ENCODE measurements around the gene MIB2.
"Not testable (repeated sequence)": the region's sequence is repeated elsewhere in the genome, so short reads cannot be mapped to it uniquely, and the experiment has no call there.

Gene MIB2

DNA sequence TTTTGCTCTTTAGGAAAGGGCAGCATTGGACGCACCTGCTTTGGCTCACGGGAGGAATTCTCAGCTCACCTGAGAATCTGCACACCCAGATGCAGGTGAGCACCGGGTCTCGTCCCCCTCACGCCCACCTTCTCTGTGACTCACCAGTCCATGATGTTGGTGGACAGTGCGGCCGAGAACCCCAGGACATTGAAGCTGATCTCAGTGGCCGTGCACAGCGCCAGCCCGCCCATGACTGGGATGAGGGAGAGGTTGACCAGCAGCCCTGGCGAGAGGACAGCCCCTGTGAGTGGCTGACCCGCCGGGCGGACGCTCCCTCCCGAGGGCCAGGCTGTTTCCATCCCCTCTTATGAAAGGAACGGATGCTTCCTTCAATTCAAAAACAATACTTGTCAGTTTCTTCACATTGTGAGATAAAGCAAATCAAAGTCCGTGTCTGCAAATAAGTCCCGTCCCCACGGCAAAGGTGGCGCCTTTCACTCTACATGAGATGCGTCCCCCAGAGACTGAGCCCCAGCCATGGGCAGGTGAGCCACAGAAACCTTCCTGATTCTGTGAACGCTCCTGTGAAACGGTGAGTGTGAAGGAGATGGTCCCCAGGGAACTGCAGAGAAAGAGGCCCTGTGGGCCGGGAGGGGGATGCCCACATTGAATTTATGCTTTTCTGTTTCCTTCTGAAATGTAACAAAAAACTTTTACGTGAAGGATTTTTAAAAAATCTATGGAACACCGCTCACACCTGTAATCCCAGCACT is 56.2 kb downstream of the MIB2 start:
- H3K36me3 ChIP-seq = peaks cover 25% of the 10 kb centered on the region
- no peaks in the 10 kb centered on the region for H3K27me3 ChIP-seq (ENCODE audit: insufficient read depth, low read depth, severe bottlenecking)
- H3K27ac ChIP-seq = no peak overlapping the region
- no peak for DNase-seq
- no peaks in the 10 kb centered on the region for H3K9me3 ChIP-seq (ENCODE audit: severe bottlenecking)
- H3K4me3 ChIP-seq (ENCODE audit: low read depth, low read length) = no peak overlapping the region
- TF ChIP-seq, protein P1, sequence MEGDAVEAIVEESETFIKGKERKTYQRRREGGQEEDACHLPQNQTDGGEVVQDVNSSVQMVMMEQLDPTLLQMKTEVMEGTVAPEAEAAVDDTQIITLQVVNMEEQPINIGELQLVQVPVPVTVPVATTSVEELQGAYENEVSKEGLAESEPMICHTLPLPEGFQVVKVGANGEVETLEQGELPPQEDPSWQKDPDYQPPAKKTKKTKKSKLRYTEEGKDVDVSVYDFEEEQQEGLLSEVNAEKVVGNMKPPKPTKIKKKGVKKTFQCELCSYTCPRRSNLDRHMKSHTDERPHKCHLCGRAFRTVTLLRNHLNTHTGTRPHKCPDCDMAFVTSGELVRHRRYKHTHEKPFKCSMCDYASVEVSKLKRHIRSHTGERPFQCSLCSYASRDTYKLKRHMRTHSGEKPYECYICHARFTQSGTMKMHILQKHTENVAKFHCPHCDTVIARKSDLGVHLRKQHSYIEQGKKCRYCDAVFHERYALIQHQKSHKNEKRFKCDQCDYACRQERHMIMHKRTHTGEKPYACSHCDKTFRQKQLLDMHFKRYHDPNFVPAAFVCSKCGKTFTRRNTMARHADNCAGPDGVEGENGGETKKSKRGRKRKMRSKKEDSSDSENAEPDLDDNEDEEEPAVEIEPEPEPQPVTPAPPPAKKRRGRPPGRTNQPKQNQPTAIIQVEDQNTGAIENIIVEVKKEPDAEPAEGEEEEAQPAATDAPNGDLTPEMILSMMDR (IDR thresholded peaks at IDR 0.05; ENCODE audit: low read depth, low read length) = no peak

DNA sequence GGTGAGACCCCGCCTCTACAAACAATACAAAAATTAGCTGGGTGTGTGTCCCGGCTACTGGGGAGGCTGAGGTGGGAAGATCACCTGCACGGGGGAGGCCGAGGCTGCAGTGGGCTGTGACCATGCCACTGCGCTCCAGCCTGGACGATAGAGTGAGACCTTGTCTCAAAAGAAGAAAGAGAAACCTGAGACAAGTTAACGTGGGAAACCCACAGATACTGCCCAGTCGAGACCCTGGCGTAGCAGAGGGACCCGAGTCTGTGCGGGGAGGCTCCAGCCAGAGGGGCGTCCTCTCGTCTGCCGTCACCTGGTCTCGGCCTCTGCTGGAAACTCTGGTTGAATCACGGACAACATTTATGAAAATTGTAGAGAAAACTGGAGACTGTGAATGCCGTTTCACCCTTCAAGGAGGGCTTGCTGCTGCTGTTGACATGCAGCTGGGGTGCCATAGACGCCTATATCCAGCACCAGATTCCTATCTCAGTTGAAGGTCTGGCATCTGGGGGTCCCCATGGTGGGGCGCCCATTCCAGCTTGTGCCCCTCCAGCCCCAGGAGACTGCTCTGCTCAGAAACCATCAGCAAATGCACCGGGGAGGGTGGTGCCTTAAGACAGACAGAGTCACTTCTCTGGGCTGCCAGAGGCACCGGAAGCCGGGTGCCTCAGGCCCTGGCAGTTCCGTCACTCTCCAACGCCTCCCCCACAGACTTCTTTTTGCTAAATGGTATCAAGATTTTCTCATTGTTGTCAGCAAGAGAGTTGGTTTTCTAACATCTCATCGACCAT is 57.1 kb downstream of the MIB2 start:
- Histone ChIP-seq H3K27ac (no peak overlapping the region), H3K36me3 (peaks cover 23% of the 10 kb centered on the region), H3K4me3 (ENCODE audit: low read depth, low read length) (no peak overlapping the region), H3K27me3 (ENCODE audit: insufficient read depth, low read depth, severe bottlenecking) (no peaks in the 10 kb centered on the region), H3K9me3 (ENCODE audit: severe bottlenecking) (no peaks in the 10 kb centered on the region)
- DNase-seq = no peak
- TF ChIP-seq, protein P1 (IDR thresholded peaks at IDR 0.05; ENCODE audit: low read depth, low read length) = no peak

DNA sequence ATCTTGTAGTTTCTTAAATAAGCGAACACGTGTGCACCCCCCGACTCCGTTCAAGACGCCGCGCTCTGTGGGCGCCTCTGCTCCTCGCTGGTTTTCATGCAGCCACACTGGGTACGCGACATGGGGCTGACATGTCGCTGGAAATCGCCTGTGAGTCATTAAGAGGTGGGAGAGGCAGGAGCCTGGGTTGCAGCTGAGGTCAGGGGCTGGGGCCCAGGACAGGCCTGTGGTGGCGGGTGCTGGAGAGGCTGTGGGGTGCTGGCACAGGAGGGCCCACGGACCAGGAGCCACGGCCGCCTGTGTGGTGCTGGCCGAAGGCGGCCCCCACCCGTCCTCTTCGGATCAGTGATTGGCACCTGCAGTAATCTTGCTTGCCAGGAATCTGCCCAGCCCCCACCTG is 59.5 kb downstream of the MIB2 start:
- H3K9me3 ChIP-seq (ENCODE audit: severe bottlenecking); DNase-seq; H3K27me3 ChIP-seq (ENCODE audit: insufficient read depth, low read depth, severe bottlenecking); H3K27ac ChIP-seq; H3K4me3 ChIP-seq (ENCODE audit: low read depth, low read length): not testable (repeated sequence)
- H3K36me3 ChIP-seq = peaks cover 18% of the 10 kb centered on the region

DNA sequence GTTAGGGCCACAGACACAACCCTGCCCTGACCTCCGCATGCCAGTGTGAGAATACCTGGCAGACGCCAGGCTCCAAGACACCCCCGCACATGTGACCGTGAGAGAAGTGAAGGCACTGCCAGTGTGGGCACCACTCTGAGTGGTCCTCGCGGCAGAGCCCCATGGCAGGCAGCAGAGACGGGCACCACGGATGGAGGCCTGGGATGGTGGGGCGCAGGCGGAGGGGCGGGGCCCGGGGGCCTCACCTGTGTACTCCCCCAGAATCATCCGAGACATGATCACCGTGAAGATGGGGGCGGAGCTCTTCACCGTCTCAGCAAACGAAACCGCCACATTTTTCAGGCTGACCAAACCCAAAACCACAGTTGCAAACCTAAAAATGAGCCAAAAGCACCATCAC is 59.9 kb downstream of the MIB2 start:
- not testable (repeated sequence) for H3K4me3 ChIP-seq (ENCODE audit: low read depth, low read length); H3K9me3 ChIP-seq (ENCODE audit: severe bottlenecking); DNase-seq; H3K27ac ChIP-seq; H3K27me3 ChIP-seq (ENCODE audit: insufficient read depth, low read depth, severe bottlenecking)
- peaks cover 18% of the 10 kb centered on the region for H3K36me3 ChIP-seq

DNA sequence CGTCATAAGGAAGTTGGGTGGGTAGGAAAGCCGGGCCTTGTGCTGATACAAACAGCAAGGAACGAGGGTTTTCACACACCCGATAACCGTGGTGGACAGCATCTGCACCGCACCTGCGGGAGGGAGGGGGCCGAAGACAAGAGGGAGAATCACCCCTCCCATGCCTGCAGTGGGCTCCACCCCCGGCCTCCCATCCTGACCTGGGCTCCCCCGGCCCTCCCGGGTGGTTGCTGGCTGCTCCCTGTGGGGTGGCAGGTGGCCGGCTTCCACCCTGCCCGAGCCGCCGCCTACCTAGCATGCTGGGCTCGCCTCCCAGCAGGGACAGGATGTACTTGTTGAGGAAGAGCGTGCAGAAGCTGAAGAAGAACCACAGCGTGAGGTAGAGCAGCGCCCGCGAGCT is 60.8 kb downstream of the MIB2 start:
- H3K27me3 ChIP-seq (ENCODE audit: insufficient read depth, low read depth, severe bottlenecking); H3K9me3 ChIP-seq (ENCODE audit: severe bottlenecking); H3K4me3 ChIP-seq (ENCODE audit: low read depth, low read length); H3K27ac ChIP-seq; DNase-seq: not testable (repeated sequence)
- H3K36me3 ChIP-seq = peaks cover 12% of the 10 kb centered on the region

DNA sequence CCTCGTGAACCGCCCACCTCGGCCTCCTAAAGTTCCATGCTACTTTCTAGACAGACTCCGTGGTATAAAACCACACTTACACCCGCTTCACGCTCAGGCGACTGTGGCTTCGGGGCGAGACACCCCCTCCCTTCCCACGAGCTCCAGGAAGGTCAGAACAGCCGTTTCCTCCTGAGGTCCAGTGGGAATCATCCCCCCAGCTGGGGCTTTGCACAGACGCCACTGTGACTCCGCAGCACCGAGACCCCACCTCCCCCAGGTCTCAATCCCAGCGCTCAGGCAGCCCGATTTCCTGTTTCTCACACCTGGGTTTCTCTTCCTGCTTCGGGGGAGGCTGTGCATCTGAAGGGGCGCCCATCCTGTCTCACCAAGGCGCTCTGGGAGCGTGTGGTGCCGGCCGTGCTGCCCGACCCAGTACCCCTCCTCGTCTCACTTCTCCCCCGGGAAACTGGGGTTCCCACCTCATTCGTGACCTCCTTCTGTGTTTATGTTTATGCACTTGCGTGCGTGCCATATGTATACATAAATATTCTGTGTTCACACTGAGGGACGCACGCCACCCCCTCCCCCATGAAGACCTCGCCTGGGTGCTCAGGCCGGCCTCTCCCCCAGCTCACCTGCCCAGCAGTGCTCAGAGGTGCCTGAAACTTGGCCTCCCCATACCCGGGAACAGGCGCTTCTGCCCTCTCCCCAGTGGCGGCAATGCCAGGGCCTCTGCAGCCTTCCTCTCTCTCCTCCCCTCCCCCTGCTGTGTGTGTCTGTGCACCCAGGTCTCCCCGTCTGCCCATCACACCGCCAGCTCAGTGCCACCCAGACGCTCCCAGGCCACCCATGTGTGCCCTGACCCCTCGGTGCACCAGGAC is 62.6 kb downstream of the MIB2 start:
- no peak for DNase-seq
- Histone ChIP-seq H3K4me3 (ENCODE audit: low read depth, low read length) (no peak overlapping the region), H3K9me3 (ENCODE audit: severe bottlenecking) (no peaks in the 10 kb centered on the region), H3K27me3 (ENCODE audit: insufficient read depth, low read depth, severe bottlenecking) (no peaks in the 10 kb centered on the region), H3K36me3 (peaks cover 3% of the 10 kb centered on the region), H3K27ac (no peak overlapping the region)
- TF ChIP-seq, protein P1 (IDR thresholded peaks at IDR 0.05; ENCODE audit: low read depth, low read length) = no peak
